ENCODE measurements around the gene MSANTD1. TPM values are rescaled to one million over a fixed set of nuclear protein-coding genes. Genes with fewer than 3 reads are reported as not detected.

Gene MSANTD1
- total and polyA plus RNA-seq, 2 of the 8 experiments (the other 6 are each of a cell fraction or from before 2014, with no cell fraction given), result 0.23 to 0.45 TPM

DNA sequence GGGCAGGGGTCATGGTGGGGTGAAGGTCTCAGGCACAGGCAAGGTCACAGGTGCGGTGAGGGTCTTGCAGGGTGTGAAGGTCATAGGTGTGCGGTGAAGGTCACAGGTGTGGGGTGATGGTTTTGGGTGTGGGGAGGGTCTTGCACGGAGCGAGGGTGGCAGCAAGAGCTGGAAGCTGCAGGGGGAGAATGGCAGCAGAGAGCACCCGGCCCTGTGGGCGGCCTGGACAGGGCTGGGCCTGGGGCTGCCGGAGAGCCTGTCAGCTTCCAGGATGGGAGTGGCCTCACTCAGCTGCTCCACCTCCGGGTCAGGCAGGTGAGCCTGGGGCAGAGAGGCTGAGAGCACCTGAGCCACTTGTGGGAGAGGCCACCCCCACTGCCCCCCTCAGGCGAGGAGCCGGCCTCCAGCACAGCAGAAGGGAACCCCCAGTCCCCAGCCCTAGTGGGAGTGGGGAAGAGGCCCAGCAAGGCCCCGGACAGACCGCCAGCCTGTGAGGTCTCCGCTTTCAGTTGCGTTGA, 1.5 kb downstream of the MSANTD1 start:
- H3K18ac ChIP-seq (ENCODE audit: extremely low read depth, low read length), result peak overlapping the region; percentile 83
- no peaks in the 10 kb centered on the region for H3K79me2 ChIP-seq (ENCODE audit: control insufficient read depth in 1 of 2, insufficient read depth in 2 of 2, low read length in 2 of 2)
- DNase-seq (ENCODE audit: low read depth in 1 of 2, low spot score in 2 of 2) (peak in 1 of 2 experiments; percentile 29), FAIRE-seq (no peak)
- ChIA-PET POLR2A (ENCODE audit: partially characterized antibody) (interaction anchor here (1.9 kb wide), 1 partner anchor 68 kb away, joined by 4 read pairs; no protein-coding TSS in a partner anchor), CTCF (ENCODE audit: partially characterized antibody) (interaction anchor here (0.6 to 2.3 kb wide), 3 partner anchors 9 to 193 kb away, joined by 3 to 7 read pairs (median 3); no protein-coding TSS in a partner anchor)
- no peak overlapping the region for H3K4ac ChIP-seq (replicated peaks; ENCODE audit: insufficient read length, low read depth, low read length)
- H3K9ac ChIP-seq (replicated peaks in 1 of 4; ENCODE audit: extremely low read depth in 1 of 4, low read depth in 3 of 4, low read length in 3 of 4), result no peak overlapping the region
- H3K79me1 ChIP-seq (ENCODE audit: low read depth, low read length), result no peaks in the 10 kb centered on the region
- no peaks in the 10 kb centered on the region for H3K36me3 ChIP-seq (ENCODE audit: control insufficient read depth in 2 of 4, insufficient read depth in 4 of 4, low read length in 3 of 4)
- peak overlapping the region; percentile 60; the same call in 1 of the 2 replicates for H2BK5ac ChIP-seq (ENCODE audit: low read depth, low read length)
- H2BK120ac ChIP-seq (replicated peaks; ENCODE audit: low read depth, low read length), result no peak overlapping the region
- no peaks in the 10 kb centered on the region for H3K27me3 ChIP-seq (replicated peaks in 1 of 4; ENCODE audit: control insufficient read depth in 3 of 4, extremely low read depth in 1 of 4, insufficient read depth in 3 of 4, low read length in 3 of 4)
- H3K9me3 ChIP-seq (ENCODE audit: insufficient read depth in 2 of 2, low read depth in 1 of 2, low read length in 1 of 2), result no peaks in the 10 kb centered on the region
- no peak overlapping the region for H2AK5ac ChIP-seq (ENCODE audit: low read depth, low read length)
- H4K20me1 ChIP-seq (replicated peaks in 1 of 2; ENCODE audit: control insufficient read depth in 1 of 2, insufficient read depth in 2 of 2, low read length in 2 of 2), result peaks cover 2 to 6% of the 10 kb centered on the region in 2 experiments
- H2AFZ ChIP-seq (ENCODE audit: low read length), result no peak overlapping the region
- no peak overlapping the region for H3K4me3 ChIP-seq (ENCODE audit: extremely low read depth in 1 of 4, insufficient read depth in 2 of 4, low read depth in 3 of 4, low read length in 4 of 4)
- H3K14ac ChIP-seq (ENCODE audit: insufficient read length), result no peak overlapping the region
- H2BK20ac ChIP-seq (ENCODE audit: low read length), result no peak overlapping the region
- no peak overlapping the region for H3K27ac ChIP-seq (ENCODE audit: low read depth, low read length)
- H3K4me1 ChIP-seq (replicated peaks in 1 of 4; ENCODE audit: control insufficient read depth in 3 of 4, insufficient read depth in 4 of 4, low read length in 3 of 4), result peaks cover 0 to 8% (median 0%) of the 10 kb centered on the region in 4 experiments; a peak in 3 of 7 replicates
- no peak overlapping the region; a peak in 1 of 4 replicates for H3K4me2 ChIP-seq (ENCODE audit: insufficient read depth in 1 of 2, low read depth in 2 of 2, low read length in 2 of 2)
- peak overlapping the region; percentile 22 for H4K8ac ChIP-seq (ENCODE audit: extremely low read depth, insufficient read depth, low read length)
- no peak overlapping the region for H3K23ac ChIP-seq (ENCODE audit: insufficient read length)
- 77% methylated on average over 11 of the region's 14 CpGs; no CpG with 5 or more reads in 1 of the 2 experiments for WGBS, 2 experiments (ENCODE audit: extremely low coverage in 1 of 2, insufficient coverage in 1 of 2, insufficient read length in 1 of 2, insufficient replicate concordance in 2 of 2, low coverage in 1 of 2, low lambda C conversion rate in 2 of 2, missing lambda C conversion rate in 1 of 2)
- TF ChIP-seq SP4 (IDR thresholded peaks at IDR 0.05; ENCODE audit: low read length), result no peak
- TF ChIP-seq RAD21 (IDR thresholded peaks at IDR 0.05 in 1 of 2, conservative IDR thresholded peaks at IDR 0.05 in 1 of 2; ENCODE audit: low read depth in 2 of 2, low read length in 2 of 2), result 0 out of 4 replicates have a peak, but pooled peaks of 1 of the 2 experiments have one; percentile 2
- no peak for TF ChIP-seq POLR2A (IDR thresholded peaks at IDR 0.05; ENCODE audit: control extremely low read depth in 1 of 2, low read depth in 2 of 2, low read length in 2 of 2)
- TF ChIP-seq CBX8 (IDR thresholded peaks at IDR 0.05; ENCODE audit: borderline replicate concordance, low read depth, low read length), result no peak
- H2BK12ac ChIP-seq (ENCODE audit: low read depth, low read length), result 0 out of 2 replicates have a peak overlapping the region, but pooled peaks have one; percentile 27
- H4K5ac ChIP-seq (ENCODE audit: insufficient read length, low read depth, low read length), result no peak overlapping the region
- no peaks in the 10 kb centered on the region for H3K23me2 ChIP-seq (ENCODE audit: low read depth, low read length)
- no peak overlapping the region for H4K91ac ChIP-seq (replicated peaks; ENCODE audit: insufficient read length, low read length)
- no peak overlapping the region for H3K56ac ChIP-seq (replicated peaks; ENCODE audit: insufficient read length, low read depth, low read length)
- no peak overlapping the region for H2BK15ac ChIP-seq (ENCODE audit: low read length)

Measured in H1 (cell line).